PC-3 (cell line): Measurements from ENCODE around the gene SKA2. TPM values are rescaled to one million over a fixed set of nuclear protein-coding genes. Genes with fewer than 3 reads are reported as not detected.

Experiments used
- ATAC-seq: fragments of 200-7000 bp; cut with Tn5 transposase; 2 replicates; pipeline ENCODE4 v1.9.1; 2020; ENCODE audit warnings: mild to moderate bottlenecking, moderate library complexity
- Bru-seq: library from RNA; stranded (reverse); fragments of 400-500 nt; gene quantifications from one replicate; lab custom pipeline; 2021; lab: Mats Ljungman, UMichigan
- BruChase-seq, 2 experiments: library from RNA; stranded (reverse); fragments of 400-500 nt; gene quantifications; one replicate each; lab custom pipeline; 2021; lab: Mats Ljungman, UMichigan
- BruUV-seq: library from RNA; stranded (reverse); fragments of 400-500 nt; replicated peaks from 2 replicates; lab custom pipeline; 2021; lab: Mats Ljungman, UMichigan
- CTCF ChIA-PET: fragments of 300-600 bp; sonication (Branson Sonifier 250); formaldehyde crosslinking; loops from one replicate; lab custom pipeline; 2022; ENCODE audit warnings: antibody characterized with exemption; lab: Charles Lee
- POLR2A ChIA-PET: fragments of 300-600 bp; sonication (Branson Sonifier 250); formaldehyde crosslinking; loops from one replicate; lab custom pipeline; 2022; ENCODE audit warnings: antibody characterized with exemption; ENCODE audit not compliant: unreplicated experiment; lab: Charles Lee
- DNase-seq: peaks from one replicate; pipeline ENCODE4 v3.0.0-alpha.2; 2015
- H2AFZ ChIP-seq: fragments of 300-600 bp; sonication (generic); 2 replicates; pipeline ENCODE4 v1.6.0; 2016; ENCODE audit warnings: antibody characterized with exemption, low read length
- H3F3A ChIP-seq: fragments of 300-600 bp; sonication (generic); one replicate; pipeline ENCODE4 v1.6.0; 2017; ENCODE audit warnings: antibody characterized with exemption, low read length, control low read depth, mild to moderate bottlenecking; ENCODE audit not compliant: unreplicated experiment
- H3K27ac ChIP-seq: fragments of 300-600 bp; sonication (generic); 2 replicates; pipeline ENCODE4 v1.5.1; 2016; ENCODE audit warnings: mild to moderate bottlenecking, low read length
- H3K27me3 ChIP-seq: fragments of 300-600 bp; sonication (generic); 2 replicates; pipeline ENCODE4 v1.6.1; 2016; ENCODE audit warnings: low read length, mixed read lengths
- H3K36me3 ChIP-seq: fragments of 300-600 bp; sonication (generic); 2 replicates; pipeline ENCODE4 v1.6.1; 2016; ENCODE audit warnings: low read depth, mixed run types, low read length, mixed read lengths
- H3K4me1 ChIP-seq: fragments of 300-600 bp; sonication (generic); 2 replicates; pipeline ENCODE4 v1.5.1; 2016; ENCODE audit warnings: low read length; ENCODE audit not compliant: insufficient read depth
- H3K4me2 ChIP-seq: fragments of 300-600 bp; sonication (generic); 2 replicates; pipeline ENCODE4 v1.6.0; 2016; ENCODE audit warnings: low read length
- H3K4me3 ChIP-seq: fragments of 300-600 bp; sonication (generic); 2 replicates; pipeline ENCODE4 v1.5.1; 2016; ENCODE audit warnings: mild to moderate bottlenecking, low read length, mixed read lengths
- H3K79me2 ChIP-seq: fragments of 300-600 bp; sonication (generic); 2 replicates; pipeline ENCODE4 v1.6.1; 2017; ENCODE audit warnings: low read length, mixed read lengths
- H3K9ac ChIP-seq: fragments of 300-600 bp; sonication (generic); 2 replicates; pipeline ENCODE4 v1.6.0; 2016; ENCODE audit warnings: mild to moderate bottlenecking, low read length
- H3K9me2 ChIP-seq: fragments of 300-600 bp; sonication (generic); replicated peaks from 2 replicates; pipeline ENCODE4 v1.6.1; 2016; ENCODE audit warnings: mixed run types, low read length, mixed read lengths
- H3K9me3 ChIP-seq: fragments of 300-600 bp; sonication (generic); 2 replicates; pipeline ENCODE4 v1.6.1; 2016; ENCODE audit warnings: low read length, mixed read lengths
- H4K20me1 ChIP-seq: fragments of 300-600 bp; sonication (generic); 2 replicates; pipeline ENCODE4 v1.6.1; 2016; ENCODE audit warnings: low read length, mixed read lengths
- EZH2 ChIP-seq: fragments of 300-600 bp; sonication (generic); IDR thresholded peaks from one replicate; pipeline ENCODE4 v1.6.1; 2017; ENCODE audit warnings: antibody characterized with exemption, mild to moderate bottlenecking, low read length; ENCODE audit not compliant: unreplicated experiment
- EZH2phosphoT487 ChIP-seq: fragments of 300-600 bp; sonication (generic); IDR thresholded peaks from 2 replicates; pipeline ENCODE4 v1.6.1; 2018; ENCODE audit warnings: mild to moderate bottlenecking, antibody characterized with exemption, low read length, borderline replicate concordance
- intact Hi-C: fragments of 100-400 bp; cut with micrococcal nuclease; formaldehyde crosslinking; loops from 2 replicates; pipeline ENCODE4 v1.9.0; 2023
- long read RNA-seq: library from polyadenylated mRNA; unstranded; transcript quantifications from one replicate; pipeline ENCODE4 v2.0.0, GENCODE V29; 2021; ENCODE audit not compliant: unreplicated experiment
- total RNA-seq: library from RNA; depleted of rRNA; stranded (reverse); fragments of >200 nt; gene quantifications from 2 replicates; pipeline ENCODE4 v1.2.3, GENCODE V29; 2014; rRNA removed
- TF ChIP-seq, protein P1 (sequence below): fragments of 300-600 bp; sonication (generic); conservative IDR thresholded peaks from 2 replicates; pipeline ENCODE4 v1.5.1; 2017; ENCODE audit warnings: antibody characterized with exemption, low read depth, mild to moderate bottlenecking, low read length

SKA2 gene, protein sequence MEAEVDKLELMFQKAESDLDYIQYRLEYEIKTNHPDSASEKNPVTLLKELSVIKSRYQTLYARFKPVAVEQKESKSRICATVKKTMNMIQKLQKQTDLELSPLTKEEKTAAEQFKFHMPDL
- total RNA-seq (143 and 155 TPM in 2 replicates), Bru-seq, nascent RNA (percentile 82 among the genes with signal in this experiment), BruChase-seq, experiment 1, labeled RNA remaining after a 6-hour chase (percentile 84 among the genes with signal in this experiment), BruChase-seq, experiment 2, labeled RNA remaining after a 2-hour chase (percentile 66 among the genes with signal in this experiment)
- long read RNA-seq, transcript SKA2-201 (4 exons, 2,798 nt) = major isoform, 44 of 70 reads
- long read RNA-seq, partial matches to known transcripts = 0 of 70 reads
- long read RNA-seq, other reads (novel, unspliced or antisense) = 9 of 70 reads

DNA sequence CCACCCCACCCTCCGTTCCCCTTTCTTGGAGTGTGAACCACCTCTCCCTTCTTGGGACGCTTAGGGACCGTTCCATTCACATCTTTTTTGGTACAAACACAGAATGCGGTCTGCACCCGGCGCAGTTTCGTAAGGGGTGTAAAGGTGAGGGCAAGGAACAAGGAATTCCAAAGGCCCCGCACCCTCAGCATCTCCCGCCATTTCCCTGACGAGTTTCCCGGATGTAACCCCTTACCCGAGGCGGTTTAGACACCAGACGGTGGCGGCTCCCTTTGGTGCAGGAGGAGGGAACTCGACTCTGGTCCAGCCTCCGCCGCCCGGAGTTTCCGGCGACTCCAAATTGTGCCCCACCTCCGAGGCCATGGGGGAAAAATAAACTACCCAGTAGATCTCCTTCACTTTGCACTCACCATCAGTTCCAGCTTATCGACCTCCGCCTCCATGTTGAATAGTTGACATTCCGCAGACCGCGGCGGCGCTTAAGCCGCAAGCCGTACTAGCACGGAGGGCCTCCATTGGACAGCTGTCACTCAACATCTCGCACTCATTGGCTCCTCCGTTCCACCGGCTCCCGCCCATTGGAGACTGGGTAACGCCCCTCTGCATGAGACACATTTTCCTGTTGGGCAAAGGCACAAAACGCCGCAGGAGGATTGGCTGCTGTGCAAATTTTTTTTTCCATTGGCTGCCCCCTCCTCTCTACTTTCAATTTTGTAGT is at the start of gene SKA2:
TSS of gene SKA2 (minus strand) at position 466 of the 718 bp plus-strand sequence. CDS start at position 443, 23 bp downstream.
- H3K4me1 ChIP-seq = peaks cover 61% of the 10 kb centered on the region
- CTCF ChIA-PET = interaction anchor here (0.5 to 1.1 kb wide), 5 partner anchors 11 to 840 kb away, joined by 3 to 4 read pairs (median 3); partner anchors contain the start of genes GDPD1 and TRIM37
- POLR2A ChIA-PET = interaction anchor here (0.5 to 0.7 kb wide), 9 partner anchors 17 to 732 kb away, joined by 3 to 11 read pairs (median 4); partner anchors contain the start of genes SMG8 and TRIM37
- intact Hi-C loops = loop anchor here (1.0 to 5.0 kb wide), 4 partner anchors 49 to 637 kb away; partner anchors contain the start of genes SMG8 and TRIM37
- DNase-seq (peak; percentile 100), ATAC-seq (peak; percentile 80)
- peak within 1 kb of the TSS; percentile 93 for H3K9ac ChIP-seq
- H3K79me2 ChIP-seq = peaks cover 93% of the 10 kb centered on the region
- H3K4me3 ChIP-seq = peak within 1 kb of the TSS; percentile 79
- H3K4me2 ChIP-seq = peak within 1 kb of the TSS; percentile 93
- H2AFZ ChIP-seq = peak within 1 kb of the TSS; percentile 85
- H3F3A ChIP-seq = no peaks in the 10 kb centered on the region
- 0 out of 2 replicates have a peak, but pooled peaks cover 3% of the 10 kb centered on the region for H3K36me3 ChIP-seq
- TSS peak; percentile 72 for BruUV-seq
- no peaks in the 10 kb centered on the region for H3K27me3 ChIP-seq
- TF ChIP-seq EZH2 (no peak), EZH2phosphoT487 (no peak)
- TF ChIP-seq, protein P1, sequence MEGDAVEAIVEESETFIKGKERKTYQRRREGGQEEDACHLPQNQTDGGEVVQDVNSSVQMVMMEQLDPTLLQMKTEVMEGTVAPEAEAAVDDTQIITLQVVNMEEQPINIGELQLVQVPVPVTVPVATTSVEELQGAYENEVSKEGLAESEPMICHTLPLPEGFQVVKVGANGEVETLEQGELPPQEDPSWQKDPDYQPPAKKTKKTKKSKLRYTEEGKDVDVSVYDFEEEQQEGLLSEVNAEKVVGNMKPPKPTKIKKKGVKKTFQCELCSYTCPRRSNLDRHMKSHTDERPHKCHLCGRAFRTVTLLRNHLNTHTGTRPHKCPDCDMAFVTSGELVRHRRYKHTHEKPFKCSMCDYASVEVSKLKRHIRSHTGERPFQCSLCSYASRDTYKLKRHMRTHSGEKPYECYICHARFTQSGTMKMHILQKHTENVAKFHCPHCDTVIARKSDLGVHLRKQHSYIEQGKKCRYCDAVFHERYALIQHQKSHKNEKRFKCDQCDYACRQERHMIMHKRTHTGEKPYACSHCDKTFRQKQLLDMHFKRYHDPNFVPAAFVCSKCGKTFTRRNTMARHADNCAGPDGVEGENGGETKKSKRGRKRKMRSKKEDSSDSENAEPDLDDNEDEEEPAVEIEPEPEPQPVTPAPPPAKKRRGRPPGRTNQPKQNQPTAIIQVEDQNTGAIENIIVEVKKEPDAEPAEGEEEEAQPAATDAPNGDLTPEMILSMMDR = no peak
- H3K9me2 ChIP-seq = no peaks in the 10 kb centered on the region
- H4K20me1 ChIP-seq = peaks cover 18% of the 10 kb centered on the region
- H3K9me3 ChIP-seq = no peaks in the 10 kb centered on the region
- H3K27ac ChIP-seq = peak within 1 kb of the TSS; percentile 79

DNA sequence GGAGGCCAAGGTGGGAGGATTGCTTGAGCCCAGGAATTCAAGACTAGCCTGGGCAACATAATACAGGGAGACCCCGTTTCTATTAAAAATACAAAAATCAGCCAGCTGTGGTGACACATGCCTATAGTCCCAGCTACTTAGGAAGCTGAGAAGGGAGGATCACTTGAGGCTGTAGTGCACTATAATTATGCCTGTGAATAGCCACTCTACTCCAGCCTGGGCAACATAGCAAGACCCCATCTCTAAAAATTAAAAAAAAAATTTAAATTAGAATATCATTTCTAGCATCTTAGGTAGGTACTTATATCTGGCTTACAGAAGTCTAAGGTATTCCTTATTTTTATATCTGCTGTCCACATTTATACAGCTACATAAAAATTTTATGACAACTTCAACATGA is 47.3 kb upstream of the SKA2 start:
- ATAC-seq (no peak), DNase-seq (no peak)
- Histone ChIP-seq H3K9me3 (no peaks in the 10 kb centered on the region), H4K20me1 (no peaks in the 10 kb centered on the region), H3K27me3 (no peaks in the 10 kb centered on the region), H3K9ac (no peak overlapping the region), H3K4me3 (no peak overlapping the region), H2AFZ (no peak overlapping the region), H3K36me3 (peaks cover 47% of the 10 kb centered on the region), H3K4me1 (no peaks in the 10 kb centered on the region), H3K4me2 (no peak overlapping the region), H3K9me2 (no peaks in the 10 kb centered on the region), H3F3A (no peaks in the 10 kb centered on the region), H3K27ac (no peak overlapping the region), H3K79me2 (no peaks in the 10 kb centered on the region)
- TF ChIP-seq EZH2 = no peak
- POLR2A ChIA-PET = no interaction called here
- CTCF ChIA-PET = no interaction called here
- intact Hi-C loops = no loop called here
- BruUV-seq = no TSS peak

DNA sequence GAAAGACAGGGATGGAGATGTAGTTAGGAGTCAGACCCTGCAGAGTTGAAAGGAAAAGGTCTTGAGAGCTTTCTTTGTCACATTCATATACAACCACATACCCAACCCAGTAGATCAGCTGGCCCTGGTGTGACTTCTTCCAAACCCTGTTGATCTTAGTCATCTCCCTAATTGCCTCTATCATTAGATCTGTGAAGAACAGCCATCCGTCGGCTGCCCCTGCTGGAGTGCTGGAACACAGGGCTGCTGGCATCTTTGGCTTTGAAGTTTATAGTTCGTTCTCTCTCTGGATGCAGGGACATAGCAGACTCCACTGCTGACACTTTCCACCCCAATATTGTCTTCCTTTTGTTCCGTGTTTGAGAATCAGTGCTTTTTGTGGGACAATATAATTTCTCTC is 44.4 kb upstream of the SKA2 start:
- Histone ChIP-seq H3K4me2 (no peak overlapping the region), H3F3A (no peaks in the 10 kb centered on the region), H3K4me3 (no peak overlapping the region), H3K27me3 (no peaks in the 10 kb centered on the region), H3K27ac (no peak overlapping the region), H3K9me2 (no peaks in the 10 kb centered on the region), H3K9ac (no peak overlapping the region), H3K79me2 (no peaks in the 10 kb centered on the region), H3K36me3 (peaks cover 68% of the 10 kb centered on the region), H2AFZ (no peak overlapping the region), H4K20me1 (no peaks in the 10 kb centered on the region), H3K9me3 (no peaks in the 10 kb centered on the region), H3K4me1 (no peaks in the 10 kb centered on the region)
- intact Hi-C loops = no loop called here
- DNase-seq (no peak), ATAC-seq (no peak)
- TF ChIP-seq EZH2phosphoT487 (no peak), EZH2 (no peak)
- TF ChIP-seq, protein P1 = no peak
- ChIA-PET POLR2A (interaction anchor here (0.5 kb wide), 1 partner anchor 44 kb away, joined by 4 read pairs; the partner anchor contains the start of gene PRR11), CTCF (no interaction called here)
- BruUV-seq = no TSS peak
